IPS-18c (cell line): ENCODE data around the gene TARS3.
"Not testable (repeated sequence)": the region's sequence is repeated elsewhere in the genome, so short reads cannot be mapped to it uniquely, and the experiment has no call there.

Experiments used
- H3K4me3 ChIP-seq: 2 replicates; pipeline ENCODE4 v1.7.0; 2013; ENCODE audit warnings: low read depth, mild to moderate bottlenecking, low read length, moderate library complexity; ENCODE audit not compliant: insufficient read depth
- H3K9me3 ChIP-seq: one replicate; pipeline ENCODE4 v1.6.1; 2013; ENCODE audit warnings: mild to moderate bottlenecking, low read length, moderate library complexity; ENCODE audit not compliant: control insufficient read depth, insufficient read depth

The TARS3 gene

DNA sequence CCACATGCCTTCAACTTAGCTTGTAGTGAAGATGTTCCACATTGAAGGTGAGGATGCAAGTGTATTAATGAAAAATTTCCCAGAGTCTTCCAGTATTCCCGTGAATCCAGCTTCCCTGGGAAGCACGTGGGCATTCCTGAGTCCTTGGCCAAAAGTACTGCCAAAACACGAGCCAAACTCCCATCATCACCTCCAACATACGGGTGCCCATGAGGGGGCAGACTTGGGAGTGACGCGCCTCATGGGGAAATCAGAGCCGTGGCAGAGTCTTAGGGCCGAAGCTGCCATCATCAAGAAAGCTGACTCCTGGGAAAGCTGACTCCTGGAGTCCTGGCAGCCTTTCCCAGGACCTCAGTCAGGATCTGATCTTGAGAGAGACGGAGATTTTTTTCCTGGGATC is 52.0 kb downstream of the TARS3 start:
- Histone ChIP-seq H3K4me3 (no peak overlapping the region), H3K9me3 (no peaks in the 10 kb centered on the region)

DNA sequence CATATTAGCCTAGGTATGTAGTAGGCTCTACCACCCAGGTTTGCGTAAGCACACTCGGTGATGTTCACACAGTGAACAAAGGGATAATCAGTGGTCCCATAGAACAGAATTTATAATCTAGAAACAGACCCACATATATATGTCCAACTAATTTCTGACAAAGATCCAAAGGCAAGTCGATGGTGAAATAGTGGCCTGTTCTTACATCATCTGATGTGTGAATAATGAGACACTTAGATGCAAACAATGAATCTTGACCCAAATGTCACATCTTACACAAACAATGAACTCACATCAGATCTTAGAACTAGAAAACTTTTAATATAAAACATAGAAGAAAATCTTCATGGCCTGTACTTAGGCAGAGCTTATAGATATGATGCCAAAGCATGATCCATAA is 54.5 kb downstream of the TARS3 start:
- H3K9me3 ChIP-seq, result no peaks in the 10 kb centered on the region
- H3K4me3 ChIP-seq, result no peak overlapping the region

DNA sequence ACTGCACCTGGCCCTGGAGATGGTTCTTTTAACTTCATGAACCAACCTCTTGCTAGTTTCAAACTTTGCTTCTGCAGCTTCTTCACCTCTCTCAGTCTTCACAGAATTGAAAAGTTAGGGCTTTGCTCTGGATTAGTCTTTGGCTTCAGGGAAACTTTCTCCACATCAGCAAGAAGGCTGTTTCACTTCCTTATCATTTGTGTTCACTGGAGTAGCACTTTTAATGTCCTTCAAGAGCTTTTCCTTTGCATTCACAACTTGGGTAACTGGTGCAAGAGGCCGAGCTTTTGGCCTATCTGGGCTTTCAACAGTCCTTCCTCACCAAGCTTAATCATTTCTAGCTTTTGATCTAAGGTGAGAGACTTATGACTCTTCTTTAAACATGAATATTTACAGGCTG is 56.4 kb downstream of the TARS3 start:
- H3K4me3 ChIP-seq, result no peak overlapping the region
- no peaks in the 10 kb centered on the region for H3K9me3 ChIP-seq

DNA sequence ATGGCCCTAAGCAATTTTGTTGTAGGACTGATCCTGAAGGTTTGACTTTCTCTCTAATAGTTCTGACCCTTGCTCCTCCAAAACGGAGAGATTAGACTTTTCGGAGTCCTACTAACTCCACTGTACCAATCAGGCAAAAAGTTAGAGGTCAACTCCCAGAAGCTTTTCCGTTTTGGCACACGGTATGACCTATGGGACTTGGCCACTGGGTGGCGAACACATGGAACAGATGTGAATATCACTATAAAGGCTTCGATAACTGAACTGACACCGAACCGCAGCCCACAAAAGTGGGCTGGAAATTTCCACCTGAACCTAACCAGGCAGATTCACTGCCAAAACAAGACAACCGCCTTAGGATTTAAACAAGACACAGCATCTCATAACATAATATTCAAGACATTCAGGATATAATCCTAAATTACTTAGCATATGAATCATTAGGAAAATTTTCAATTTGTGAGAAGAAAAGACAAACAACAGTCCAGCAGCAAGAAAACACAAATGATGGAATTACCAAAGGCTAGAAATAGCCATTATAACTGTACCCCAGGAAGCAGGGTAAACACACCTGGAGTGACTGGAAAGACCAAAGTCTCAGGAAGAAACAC is 59.9 kb downstream of the TARS3 start:
- Histone ChIP-seq H3K9me3 (no peaks in the 10 kb centered on the region), H3K4me3 (no peak overlapping the region)

DNA sequence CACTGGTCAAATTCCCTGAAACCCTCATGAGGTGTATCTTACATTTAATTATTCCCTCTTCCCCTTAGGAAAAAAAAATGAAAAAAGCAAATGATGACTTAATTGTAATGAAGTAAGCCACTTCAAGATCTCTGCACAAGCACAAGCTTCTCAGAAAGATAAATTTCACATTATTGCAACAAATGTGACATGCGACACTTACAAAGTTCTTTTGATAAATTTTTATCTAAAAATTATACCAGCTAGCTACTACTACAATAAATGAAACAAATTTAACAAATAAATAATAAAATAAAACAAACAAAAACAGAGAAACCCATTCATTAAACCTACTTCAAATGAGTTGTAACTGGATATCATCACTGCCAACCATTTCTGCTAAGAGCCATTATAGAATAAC is 62.1 kb downstream of the TARS3 start:
- Histone ChIP-seq H3K4me3 (no peak overlapping the region), H3K9me3 (no peaks in the 10 kb centered on the region)

DNA sequence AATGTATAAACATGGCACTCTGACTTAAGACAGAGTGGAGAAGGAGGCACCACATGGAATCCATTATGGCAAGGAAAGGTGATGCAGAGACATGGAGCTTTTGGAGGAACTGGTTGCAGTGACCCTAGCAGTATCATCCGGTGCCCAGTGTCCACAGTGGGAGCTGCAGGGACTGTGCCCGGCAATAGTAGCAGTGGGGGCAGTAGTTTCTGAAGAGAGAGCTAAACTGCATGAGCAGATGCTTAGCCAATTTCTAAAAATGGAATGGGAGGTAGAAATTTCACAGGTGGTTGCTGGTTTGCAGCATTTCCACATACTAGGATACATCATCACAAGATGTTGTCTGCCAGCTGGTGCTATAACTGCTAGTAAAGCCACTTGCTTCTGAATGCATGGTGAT is 64.3 kb downstream of the TARS3 start:
- H3K4me3 ChIP-seq, result no peak overlapping the region
- H3K9me3 ChIP-seq, result no peaks in the 10 kb centered on the region

DNA sequence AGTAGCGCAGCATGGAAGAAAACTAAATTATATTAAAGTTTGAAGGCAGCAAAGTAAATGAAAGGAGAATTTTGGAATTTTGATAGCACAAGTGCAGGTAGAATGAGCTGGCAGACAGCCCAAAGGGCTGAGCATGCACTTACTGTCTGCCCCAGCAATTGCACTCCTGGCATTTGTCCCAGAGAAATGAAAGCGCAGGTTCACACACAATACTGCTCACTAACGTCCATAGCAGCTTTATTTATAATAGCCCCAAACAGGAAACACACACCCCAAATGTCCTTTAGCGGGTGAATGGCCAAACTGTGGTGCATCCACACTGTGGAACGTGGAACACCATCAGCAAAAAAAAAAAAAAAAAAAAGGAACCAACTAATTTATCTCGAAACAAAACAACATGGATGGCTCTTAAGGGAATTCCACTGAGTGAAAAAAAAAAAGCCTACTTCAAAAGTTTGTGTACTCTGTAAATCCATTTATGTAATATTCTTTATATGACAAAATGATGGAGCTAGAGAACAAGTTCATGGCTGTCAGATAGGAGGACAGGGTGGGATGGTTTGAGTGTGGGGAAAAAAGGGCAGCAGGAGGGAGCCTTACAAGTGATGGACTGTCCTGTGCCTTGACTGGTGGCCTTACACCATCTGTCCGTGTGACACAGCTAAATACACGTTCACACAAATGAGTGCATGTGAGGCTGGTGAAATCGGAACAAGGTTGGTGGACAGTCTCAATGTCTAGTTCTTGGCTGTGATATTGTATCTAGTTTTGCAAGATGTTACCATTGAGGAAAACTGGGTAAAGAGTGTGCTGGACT is 66.1 kb downstream of the TARS3 start:
- Histone ChIP-seq H3K4me3 (no peak overlapping the region), H3K9me3 (no peaks in the 10 kb centered on the region)

DNA sequence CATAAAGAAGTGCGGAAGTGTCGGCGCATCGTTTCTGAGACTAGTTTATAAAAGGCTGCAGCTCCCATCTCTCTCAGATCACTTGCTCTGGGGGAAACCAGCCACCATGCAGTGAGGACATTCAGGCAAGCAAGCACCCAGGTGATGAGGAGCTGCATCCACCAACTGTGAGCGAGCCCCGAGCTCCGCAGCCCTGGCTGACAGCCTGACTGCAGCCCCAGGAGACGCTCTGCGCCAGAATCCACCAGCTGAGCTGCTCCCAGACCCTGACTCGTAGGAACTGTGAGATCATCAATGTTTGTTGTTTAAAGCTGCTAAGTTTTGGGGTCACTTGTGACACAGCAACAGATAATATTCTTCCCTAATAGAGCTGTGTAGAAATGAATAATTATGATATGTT is 67.1 kb downstream of the TARS3 start:
- Histone ChIP-seq H3K4me3 (no peak overlapping the region), H3K9me3 (no peaks in the 10 kb centered on the region)

DNA sequence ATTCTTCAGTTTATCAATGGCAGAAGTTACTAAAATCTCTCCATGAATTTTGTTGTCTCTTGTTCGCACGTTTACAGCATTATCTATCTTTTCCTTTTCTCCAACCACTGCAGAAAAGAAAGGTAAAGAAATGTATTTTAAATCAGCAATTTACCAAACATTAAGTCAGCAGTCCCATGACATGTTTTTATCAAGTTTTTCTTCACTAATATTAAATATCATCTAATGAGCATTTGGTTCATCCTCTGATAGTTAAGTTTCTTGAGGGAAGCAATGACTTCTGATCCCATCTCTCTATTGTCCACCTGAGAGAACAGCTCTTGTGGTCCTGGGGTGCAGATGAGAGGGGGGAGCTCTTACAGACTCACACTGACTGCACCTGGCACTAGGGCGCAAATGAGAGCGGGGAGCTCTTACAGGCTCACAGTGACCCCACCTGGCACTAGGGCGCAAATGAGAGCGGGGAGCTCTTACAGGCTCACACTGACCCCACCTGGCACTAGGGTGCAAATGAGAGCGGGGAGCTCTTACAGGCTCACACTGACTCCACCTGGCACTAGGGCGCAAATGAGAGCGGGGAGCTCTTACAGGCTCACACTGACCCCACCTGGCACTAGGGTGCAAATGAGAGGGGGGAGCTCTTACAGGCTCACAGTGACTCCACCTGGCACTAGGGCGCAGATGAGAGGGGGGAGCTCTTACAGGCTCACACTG is 69.5 kb downstream of the TARS3 start:
- H3K9me3 ChIP-seq, H3K4me3 ChIP-seq: not testable (repeated sequence)

DNA sequence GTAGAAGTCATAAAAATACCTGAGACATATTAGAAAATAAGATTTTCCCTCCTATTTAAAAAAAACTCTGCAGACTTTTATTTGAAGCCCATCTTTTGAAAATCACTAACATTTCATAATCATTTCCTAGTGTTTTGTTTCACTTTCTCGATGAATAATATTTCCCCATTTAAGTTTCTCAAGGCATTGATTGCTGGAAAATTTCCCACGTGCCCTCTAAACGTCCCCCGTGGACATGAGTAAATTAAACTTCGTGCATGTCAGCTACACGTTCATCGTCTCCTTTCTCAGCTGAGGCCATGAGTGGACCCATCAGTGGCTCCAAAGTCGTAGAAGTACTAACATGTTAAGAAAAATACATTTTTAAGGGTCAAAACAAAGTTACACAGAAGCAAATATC is 70.1 kb downstream of the TARS3 start:
- Histone ChIP-seq H3K4me3 (no peak overlapping the region), H3K9me3 (no peaks in the 10 kb centered on the region)

DNA sequence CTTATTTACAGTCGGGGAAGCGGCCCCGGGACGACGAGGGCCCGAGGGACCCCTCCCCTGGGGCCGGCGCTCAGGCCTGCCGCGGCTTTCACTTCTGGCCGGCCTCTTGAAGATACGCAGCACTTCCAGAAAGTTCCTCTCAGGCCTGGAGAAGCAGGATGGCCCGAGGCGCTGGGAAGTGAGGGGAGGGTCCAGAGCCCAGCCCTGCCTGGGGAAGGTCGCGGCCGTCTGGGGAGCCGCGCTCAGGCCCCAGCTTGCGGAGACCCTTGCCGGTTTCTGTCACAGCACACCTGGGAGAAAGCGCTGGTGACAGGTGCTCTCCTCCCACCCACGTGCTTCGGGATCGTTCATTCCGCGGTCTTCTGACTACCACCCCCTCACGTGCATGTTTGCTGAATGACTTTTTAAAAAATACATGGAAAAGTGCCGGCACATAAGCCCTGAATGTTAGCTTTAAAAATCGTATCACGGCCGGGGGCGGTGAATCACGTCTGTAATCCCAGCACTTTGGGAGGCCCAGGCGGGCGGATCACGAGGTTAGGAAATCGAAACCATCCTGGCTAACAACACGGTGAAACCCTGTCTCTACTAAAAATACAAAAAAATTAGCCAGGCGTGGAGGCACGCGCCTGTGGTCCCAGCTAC is 71.4 kb downstream of the TARS3 start:
- Histone ChIP-seq H3K9me3 (no peaks in the 10 kb centered on the region), H3K4me3 (peak overlapping the region; percentile 91)

DNA sequence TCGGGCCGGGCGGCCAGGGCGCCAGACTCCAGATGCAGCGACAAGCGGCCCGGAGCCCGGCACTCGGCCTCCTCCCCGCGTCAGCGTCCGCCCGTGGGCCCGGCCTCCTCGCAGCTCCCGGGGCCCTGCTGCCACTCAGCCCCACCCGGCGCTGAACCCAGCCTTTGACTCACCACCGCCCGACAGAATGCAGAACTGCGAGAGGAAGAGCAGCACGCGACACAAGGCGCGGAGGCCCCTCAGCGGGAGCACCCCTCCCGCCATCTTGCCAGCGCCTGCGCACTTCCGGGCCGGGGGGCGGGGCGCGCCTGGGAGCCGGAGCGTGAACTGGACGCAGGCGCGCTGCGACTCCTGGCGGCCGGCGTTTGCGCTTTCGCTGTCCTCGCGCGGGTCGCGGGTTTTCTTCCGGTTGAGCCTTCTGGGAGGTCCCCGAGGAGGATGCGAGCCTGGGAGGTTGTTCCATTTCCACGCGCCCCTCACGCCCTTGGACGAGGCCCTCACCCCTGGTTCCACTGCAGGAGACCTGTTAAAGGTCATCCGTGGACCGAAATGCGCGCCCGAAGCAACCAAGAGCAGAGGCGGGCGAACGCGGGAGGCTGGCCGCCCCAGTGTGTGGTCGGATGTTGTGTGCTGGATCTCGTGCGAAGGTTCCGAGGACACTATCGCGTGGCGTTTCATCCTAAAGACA is 72.0 kb downstream of the TARS3 start, which contains the start of gene TM2D3:
TSS of gene TM2D3 (minus strand) at position 284 of the 688 bp plus-strand sequence. CDS start at position 264, 20 bp downstream.
- Histone ChIP-seq H3K9me3 (no peaks in the 10 kb centered on the region), H3K4me3 (peak within 1 kb of the TSS; percentile 91)

DNA sequence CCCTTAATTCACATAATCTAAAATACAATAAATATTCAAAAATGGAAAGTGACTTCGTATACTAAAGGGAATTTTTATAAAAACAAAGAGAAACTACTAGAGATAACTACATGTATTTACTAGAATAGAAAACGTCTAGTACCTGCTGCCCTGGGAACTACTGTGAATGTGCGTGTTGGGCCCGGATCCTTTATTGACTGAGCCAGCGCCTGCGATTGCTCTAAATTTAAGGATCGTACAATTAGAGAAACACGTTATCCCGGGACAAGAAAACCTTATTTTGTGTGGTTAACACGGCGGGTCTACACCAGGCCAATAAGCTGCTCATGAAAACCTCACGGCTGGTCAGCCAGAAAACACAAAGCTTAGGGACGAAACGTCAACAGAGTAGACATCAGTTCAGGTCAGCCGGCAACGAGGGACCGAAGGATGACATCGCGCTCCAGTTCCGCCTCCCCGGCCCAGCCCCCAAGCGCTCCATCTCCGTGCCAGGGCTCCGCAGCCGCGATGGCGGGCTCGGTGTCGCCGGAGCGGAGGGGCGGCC is 72.6 kb downstream of the TARS3 start:
- H3K9me3 ChIP-seq, result no peaks in the 10 kb centered on the region
- H3K4me3 ChIP-seq, result peak overlapping the region; percentile 91

DNA sequence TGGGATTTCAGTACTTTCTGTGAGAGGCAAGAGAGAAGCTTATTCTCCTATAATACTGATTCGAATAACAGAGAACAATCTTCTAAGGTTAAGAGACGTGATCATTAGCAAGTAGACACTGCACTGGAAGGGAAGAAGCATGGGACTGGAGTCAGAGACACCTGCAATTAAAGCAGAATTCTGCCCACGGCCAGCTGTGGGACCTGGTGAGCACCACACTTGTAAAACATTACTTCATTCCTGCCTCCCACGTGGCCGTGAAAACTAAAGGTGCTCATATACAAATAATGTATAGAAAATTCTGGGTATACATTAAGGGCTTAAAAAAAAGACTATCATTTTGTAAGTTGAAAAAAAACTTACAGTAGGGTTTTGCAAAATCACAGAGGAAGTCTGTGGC is 74.1 kb downstream of the TARS3 start:
- Histone ChIP-seq H3K9me3 (no peaks in the 10 kb centered on the region), H3K4me3 (no peak overlapping the region)

DNA sequence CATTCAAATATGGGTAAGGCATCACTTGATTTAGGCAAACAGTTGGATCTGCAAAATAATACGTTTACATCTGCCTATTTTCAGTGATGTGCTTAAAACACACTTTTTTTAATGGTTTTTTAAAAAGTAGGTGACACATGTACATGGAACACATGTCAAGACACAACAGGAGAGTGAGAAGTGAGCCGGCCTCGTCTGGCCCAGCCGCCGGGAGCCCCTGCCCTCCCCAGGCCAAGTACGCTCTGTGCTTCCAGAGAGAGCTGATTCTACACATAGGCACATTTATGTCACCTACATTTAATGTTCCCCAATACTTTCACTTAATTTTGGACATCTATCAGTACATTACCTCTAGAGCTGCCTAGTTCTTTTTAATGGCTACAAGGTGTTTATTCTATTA is 75.9 kb downstream of the TARS3 start:
- Histone ChIP-seq H3K4me3 (no peak overlapping the region), H3K9me3 (no peaks in the 10 kb centered on the region)

DNA sequence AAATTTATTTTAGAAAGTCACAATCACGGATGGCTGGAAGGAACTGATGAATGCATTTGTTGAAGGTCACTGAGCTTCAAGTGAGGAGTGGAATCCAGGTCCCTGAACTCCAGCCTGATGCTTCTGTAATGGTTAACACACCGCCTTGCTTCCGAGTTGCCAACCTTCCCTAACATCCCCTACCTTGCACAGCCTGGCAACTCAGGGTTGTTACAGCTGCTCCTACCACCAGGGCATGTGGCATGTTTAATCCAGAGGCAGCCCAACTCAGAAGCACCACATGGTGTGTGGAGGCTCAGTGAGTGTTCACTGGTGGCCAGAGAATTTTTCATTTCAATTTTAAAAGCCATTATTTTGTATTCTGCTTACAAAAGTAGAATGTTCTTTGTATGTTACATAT is 77.0 kb downstream of the TARS3 start:
- H3K4me3 ChIP-seq, result no peak overlapping the region

DNA sequence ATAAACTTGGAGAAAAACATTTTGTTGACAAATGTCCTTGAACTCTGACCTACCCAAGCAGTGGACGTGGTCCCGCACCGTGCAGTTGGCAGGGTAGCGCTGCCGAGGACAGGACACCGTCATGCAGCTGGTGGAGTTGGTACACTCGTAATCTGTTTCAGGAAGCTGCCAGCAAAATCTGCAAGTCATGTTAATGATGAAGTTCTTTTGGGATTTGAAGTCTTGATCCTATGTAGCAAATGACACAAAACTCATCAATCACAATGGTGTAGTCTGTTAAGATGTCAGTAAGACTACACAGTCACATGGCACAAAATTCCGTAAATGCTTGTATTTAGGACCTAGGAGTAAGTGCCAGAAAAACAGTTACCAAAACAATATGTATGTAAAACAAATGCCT is 77.6 kb downstream of the TARS3 start:
- H3K9me3 ChIP-seq, result no peaks in the 10 kb centered on the region
- H3K4me3 ChIP-seq, result no peak overlapping the region

More for the DNA sequence above, 77.0 kb downstream of the TARS3 start:
- H3K9me3 ChIP-seq, result no peaks in the 10 kb centered on the region
